HL-60 (cell line): ENCODE data around the gene LCNL1.

Experiments
- CTCF ChIP-seq: IDR thresholded peaks from one replicate; pipeline ENCODE4 v1.5.1; 2011; ENCODE audit warnings: low read length, control low read depth, inconsistent platforms; ENCODE audit not compliant: insufficient read depth
- GABPA ChIP-seq: IDR thresholded peaks from 2 replicates; pipeline ENCODE4 v1.6.1; 2012; ENCODE audit warnings: low read depth
- POLR2AphosphoS5 ChIP-seq: IDR thresholded peaks from 2 replicates; pipeline ENCODE4 v1.6.1; 2012; ENCODE audit warnings: low read depth
- REST ChIP-seq: IDR thresholded peaks from 2 replicates; pipeline ENCODE4 v1.6.1; 2012; ENCODE audit warnings: low read depth; ENCODE audit not compliant: insufficient replicate concordance

- TF ChIP-seq POLR2AphosphoS5 (no peak), CTCF (no peak), GABPA (no peak), REST (no peak)
Measured at GRCh38 chr9:137013571-137013940, 30.8 kb downstream of the LCNL1 start.
